HEK293 (cell line): ENCODE results near the gene GDPD3.

Experiments used
- FEZF1 ChIP-seq: fragments of 450-650 bp; formaldehyde crosslinking; IDR thresholded peaks from 2 replicates; pipeline ENCODE4 v1.5.1; 2016; ENCODE audit warnings: missing biosample characterization, missing genetic modification characterization
- GLIS1 ChIP-seq: fragments of 450-650 bp; formaldehyde crosslinking; IDR thresholded peaks from 2 replicates; pipeline ENCODE4 v1.5.1; 2016; ENCODE audit warnings: missing biosample characterization, missing genetic modification characterization
- GLIS2 ChIP-seq: fragments of 450-650 bp; formaldehyde crosslinking; IDR thresholded peaks from 2 replicates; pipeline ENCODE4 v1.5.1; 2016; ENCODE audit warnings: missing biosample characterization, missing genetic modification characterization
- KLF16 ChIP-seq: fragments of 450-650 bp; formaldehyde crosslinking; IDR thresholded peaks from 2 replicates; pipeline ENCODE4 v1.5.1; 2017; ENCODE audit warnings: missing biosample characterization, missing genetic modification characterization
- REST ChIP-seq: fragments of 450-650 bp; formaldehyde crosslinking; IDR thresholded peaks from 2 replicates; pipeline ENCODE4 v1.5.1; 2016; ENCODE audit warnings: missing biosample characterization, missing genetic modification characterization
- SALL2 ChIP-seq: fragments of 450-650 bp; formaldehyde crosslinking; IDR thresholded peaks from 2 replicates; pipeline ENCODE4 v1.5.0; 2017; ENCODE audit warnings: missing biosample characterization, mild to moderate bottlenecking, missing genetic modification characterization, borderline replicate concordance
- SP2 ChIP-seq: fragments of 450-650 bp; formaldehyde crosslinking; IDR thresholded peaks from 2 replicates; pipeline ENCODE4 v1.5.1; 2016; ENCODE audit warnings: missing biosample characterization, missing genetic modification characterization
- YY2 ChIP-seq: fragments of 450-650 bp; formaldehyde crosslinking; IDR thresholded peaks from 2 replicates; pipeline ENCODE4 v1.5.1; 2016; ENCODE audit warnings: missing biosample characterization, missing genetic modification characterization
- ZBTB21 ChIP-seq: fragments of 450-650 bp; formaldehyde crosslinking; IDR thresholded peaks from 2 replicates; pipeline ENCODE4 v1.5.1; 2017; ENCODE audit warnings: missing biosample characterization, missing genetic modification characterization
- ZBTB48 ChIP-seq: fragments of 450-650 bp; formaldehyde crosslinking; IDR thresholded peaks from 2 replicates; pipeline ENCODE4 v1.5.1; 2016; ENCODE audit warnings: missing biosample characterization, missing genetic modification characterization
- ZFP3 ChIP-seq: fragments of 450-650 bp; formaldehyde crosslinking; IDR thresholded peaks from 2 replicates; pipeline ENCODE4 v1.5.1; 2016; ENCODE audit warnings: low read depth, missing biosample characterization, missing genetic modification characterization
- ZNF121 ChIP-seq: fragments of 450-650 bp; formaldehyde crosslinking; IDR thresholded peaks from 2 replicates; pipeline ENCODE4 v1.5.1; 2016; ENCODE audit warnings: missing biosample characterization, missing genetic modification characterization
- ZNF140 ChIP-seq: fragments of 450-650 bp; formaldehyde crosslinking; IDR thresholded peaks from 2 replicates; pipeline ENCODE4 v1.5.1; 2016; ENCODE audit warnings: missing biosample characterization, missing genetic modification characterization
- ZNF274 ChIP-seq, 2 experiments: fragments of 200-500 bp in 1 of 2; fragments of 450-650 bp in 1 of 2; sonication (Bioruptor generic) in 1 of 2; formaldehyde crosslinking in 1 of 2; IDR thresholded peaks; 2 replicates each; pipeline versions ENCODE4 v1.5.1 to v1.6.1; 2014 to 2016; ENCODE audit warnings: borderline replicate concordance in 1 of 2, inconsistent platforms in 1 of 2, low read length in 1 of 2, missing biosample characterization in 1 of 2, missing genetic modification characterization in 1 of 2
- ZNF398 ChIP-seq: fragments of 450-650 bp; formaldehyde crosslinking; IDR thresholded peaks from 2 replicates; pipeline ENCODE4 v1.5.1; 2017; ENCODE audit warnings: missing biosample characterization, missing genetic modification characterization
- ZNF416 ChIP-seq: fragments of 450-650 bp; formaldehyde crosslinking; IDR thresholded peaks from 2 replicates; pipeline ENCODE4 v1.5.1; 2016; ENCODE audit warnings: missing biosample characterization, missing genetic modification characterization
- ZNF423 ChIP-seq: fragments of 450-650 bp; formaldehyde crosslinking; IDR thresholded peaks from 2 replicates; pipeline ENCODE4 v1.5.1; 2016; ENCODE audit warnings: missing biosample characterization, missing genetic modification characterization
- ZNF433 ChIP-seq: fragments of 450-650 bp; formaldehyde crosslinking; IDR thresholded peaks from 2 replicates; pipeline ENCODE4 v1.5.1; 2016; ENCODE audit warnings: missing biosample characterization, missing genetic modification characterization, low read depth
- ZNF473 ChIP-seq: fragments of 450-650 bp; formaldehyde crosslinking; IDR thresholded peaks from 2 replicates; pipeline ENCODE4 v1.5.1; 2017; ENCODE audit warnings: missing biosample characterization, missing genetic modification characterization
- ZNF501 ChIP-seq: fragments of 450-650 bp; formaldehyde crosslinking; IDR thresholded peaks from 2 replicates; pipeline ENCODE4 v1.5.1; 2016; ENCODE audit warnings: missing biosample characterization, missing genetic modification characterization
- ZNF600 ChIP-seq: fragments of 450-650 bp; formaldehyde crosslinking; IDR thresholded peaks from 2 replicates; pipeline ENCODE4 v1.5.1; 2016; ENCODE audit warnings: missing biosample characterization, missing genetic modification characterization
- ZNF660 ChIP-seq: fragments of 450-650 bp; IDR thresholded peaks from 2 replicates; pipeline ENCODE4 v1.5.1; 2018; ENCODE audit warnings: missing biosample characterization, mild to moderate bottlenecking, missing genetic modification characterization
- ZNF76 ChIP-seq: fragments of 450-650 bp; formaldehyde crosslinking; IDR thresholded peaks from 2 replicates; pipeline ENCODE4; 2016; ENCODE audit warnings: low read depth, missing biosample characterization, missing genetic modification characterization, borderline replicate concordance
- ZNF837 ChIP-seq: fragments of 450-650 bp; formaldehyde crosslinking; IDR thresholded peaks from 2 replicates; pipeline ENCODE4 v1.5.1; 2016; ENCODE audit warnings: missing biosample characterization, missing genetic modification characterization
- ZXDB ChIP-seq: fragments of 450-650 bp; formaldehyde crosslinking; IDR thresholded peaks from 2 replicates; pipeline ENCODE4 v1.5.1; 2016; ENCODE audit warnings: missing biosample characterization, missing genetic modification characterization
- TF ChIP-seq, protein P1 (sequence below): fragments of 450-650 bp; formaldehyde crosslinking; IDR thresholded peaks from 2 replicates; pipeline ENCODE4 v1.5.1; 2016; ENCODE audit warnings: missing biosample characterization, missing genetic modification characterization, low read depth
- TF ChIP-seq, protein P2 (sequence below): fragments of 450-650 bp; formaldehyde crosslinking; IDR thresholded peaks from 2 replicates; pipeline ENCODE4 v1.5.1; 2016; ENCODE audit warnings: missing biosample characterization, missing genetic modification characterization
- TF ChIP-seq, protein P3 (sequence below): fragments of 450-650 bp; formaldehyde crosslinking; IDR thresholded peaks from 2 replicates; pipeline ENCODE4 v1.5.1; 2016; ENCODE audit warnings: missing biosample characterization, missing genetic modification characterization

GDPD3 gene

GRCh38 chr16:30065943-30066760, 47.2 kb downstream of the GDPD3 start (continued):
- TF ChIP-seq, protein P1, sequence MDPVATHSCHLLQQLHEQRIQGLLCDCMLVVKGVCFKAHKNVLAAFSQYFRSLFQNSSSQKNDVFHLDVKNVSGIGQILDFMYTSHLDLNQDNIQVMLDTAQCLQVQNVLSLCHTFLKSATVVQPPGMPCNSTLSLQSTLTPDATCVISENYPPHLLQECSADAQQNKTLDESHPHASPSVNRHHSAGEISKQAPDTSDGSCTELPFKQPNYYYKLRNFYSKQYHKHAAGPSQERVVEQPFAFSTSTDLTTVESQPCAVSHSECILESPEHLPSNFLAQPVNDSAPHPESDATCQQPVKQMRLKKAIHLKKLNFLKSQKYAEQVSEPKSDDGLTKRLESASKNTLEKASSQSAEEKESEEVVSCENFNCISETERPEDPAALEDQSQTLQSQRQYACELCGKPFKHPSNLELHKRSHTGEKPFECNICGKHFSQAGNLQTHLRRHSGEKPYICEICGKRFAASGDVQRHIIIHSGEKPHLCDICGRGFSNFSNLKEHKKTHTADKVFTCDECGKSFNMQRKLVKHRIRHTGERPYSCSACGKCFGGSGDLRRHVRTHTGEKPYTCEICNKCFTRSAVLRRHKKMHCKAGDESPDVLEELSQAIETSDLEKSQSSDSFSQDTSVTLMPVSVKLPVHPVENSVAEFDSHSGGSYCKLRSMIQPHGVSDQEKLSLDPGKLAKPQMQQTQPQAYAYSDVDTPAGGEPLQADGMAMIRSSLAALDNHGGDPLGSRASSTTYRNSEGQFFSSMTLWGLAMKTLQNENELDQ (tag by site-specific recombination), result no peak
- TF ChIP-seq ZNF660 (tag by site-specific recombination) (0 out of 2 replicates have a peak, but pooled peaks have one; percentile 2), ZBTB21 (tag by site-specific recombination) (no peak), YY2 (tag by site-specific recombination) (peak; percentile 60), ZNF76 (tag by site-specific recombination) (peak; percentile 38; the same call in 1 of the 2 replicates), ZNF473 (tag by site-specific recombination) (no peak), ZNF121 (tag by site-specific recombination) (no peak), ZBTB48 (tag by site-specific recombination) (peak; percentile 88), ZFP3 (tag by site-specific recombination) (no peak), GLIS1 (no peak), SP2 (no peak), REST (0 out of 2 replicates have a peak, but pooled peaks have one; percentile 25), ZNF423 (no peak), KLF16 (tag by site-specific recombination) (peak; percentile 44; the same call in 1 of the 2 replicates), ZNF416 (tag by site-specific recombination) (no peak), ZNF274 (IDR thresholded peaks at IDR 0.05; ENCODE audit: low read length) (no peak), ZNF274 (tag by site-specific recombination; IDR thresholded peaks at IDR 0.05; ENCODE audit: borderline replicate concordance) (no peak), GLIS2 (no peak), ZNF398 (tag by site-specific recombination) (peak; percentile 26), SALL2 (tag by site-specific recombination) (no peak), ZXDB (tag by site-specific recombination) (peak; percentile 7; the same call in 1 of the 2 replicates), ZNF600 (no peak; the same call in 1 of the 2 replicates), ZNF433 (tag by site-specific recombination) (no peak), ZNF140 (tag by site-specific recombination) (no peak), ZNF837 (tag by site-specific recombination) (0 out of 2 replicates have a peak, but pooled peaks have one; percentile 85), ZNF501 (tag by site-specific recombination) (peak; percentile 2; the same call in 1 of the 2 replicates), FEZF1 (tag by site-specific recombination) (no peak)
- TF ChIP-seq, protein P2, sequence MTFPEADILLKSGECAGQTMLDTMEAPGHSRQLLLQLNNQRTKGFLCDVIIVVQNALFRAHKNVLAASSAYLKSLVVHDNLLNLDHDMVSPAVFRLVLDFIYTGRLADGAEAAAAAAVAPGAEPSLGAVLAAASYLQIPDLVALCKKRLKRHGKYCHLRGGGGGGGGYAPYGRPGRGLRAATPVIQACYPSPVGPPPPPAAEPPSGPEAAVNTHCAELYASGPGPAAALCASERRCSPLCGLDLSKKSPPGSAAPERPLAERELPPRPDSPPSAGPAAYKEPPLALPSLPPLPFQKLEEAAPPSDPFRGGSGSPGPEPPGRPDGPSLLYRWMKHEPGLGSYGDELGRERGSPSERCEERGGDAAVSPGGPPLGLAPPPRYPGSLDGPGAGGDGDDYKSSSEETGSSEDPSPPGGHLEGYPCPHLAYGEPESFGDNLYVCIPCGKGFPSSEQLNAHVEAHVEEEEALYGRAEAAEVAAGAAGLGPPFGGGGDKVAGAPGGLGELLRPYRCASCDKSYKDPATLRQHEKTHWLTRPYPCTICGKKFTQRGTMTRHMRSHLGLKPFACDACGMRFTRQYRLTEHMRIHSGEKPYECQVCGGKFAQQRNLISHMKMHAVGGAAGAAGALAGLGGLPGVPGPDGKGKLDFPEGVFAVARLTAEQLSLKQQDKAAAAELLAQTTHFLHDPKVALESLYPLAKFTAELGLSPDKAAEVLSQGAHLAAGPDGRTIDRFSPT, result peak; percentile 20; the same call in 1 of the 2 replicates
- TF ChIP-seq, protein P3, sequence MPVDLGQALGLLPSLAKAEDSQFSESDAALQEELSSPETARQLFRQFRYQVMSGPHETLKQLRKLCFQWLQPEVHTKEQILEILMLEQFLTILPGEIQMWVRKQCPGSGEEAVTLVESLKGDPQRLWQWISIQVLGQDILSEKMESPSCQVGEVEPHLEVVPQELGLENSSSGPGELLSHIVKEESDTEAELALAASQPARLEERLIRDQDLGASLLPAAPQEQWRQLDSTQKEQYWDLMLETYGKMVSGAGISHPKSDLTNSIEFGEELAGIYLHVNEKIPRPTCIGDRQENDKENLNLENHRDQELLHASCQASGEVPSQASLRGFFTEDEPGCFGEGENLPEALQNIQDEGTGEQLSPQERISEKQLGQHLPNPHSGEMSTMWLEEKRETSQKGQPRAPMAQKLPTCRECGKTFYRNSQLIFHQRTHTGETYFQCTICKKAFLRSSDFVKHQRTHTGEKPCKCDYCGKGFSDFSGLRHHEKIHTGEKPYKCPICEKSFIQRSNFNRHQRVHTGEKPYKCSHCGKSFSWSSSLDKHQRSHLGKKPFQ (tag by site-specific recombination), result no peak
